ENCODE measurements around the gene AFF3. TPM values are rescaled to one million over a fixed set of nuclear protein-coding genes. Genes with fewer than 3 reads are reported as not detected.

The AFF3 gene
- total RNA-seq, 1 donor from 2014 or later, result 20.9 TPM

GRCh38 chr2:100054426-100054825, 88.0 kb downstream of the AFF3 start:
- no peak for DNase-seq (ENCODE audit: low read depth, low spot score)
- H3K4me3 Mint-ChIP-seq, result no peak overlapping the region
- H3K4me1 Mint-ChIP-seq, result peaks cover 9% of the 10 kb centered on the region
- TF ChIP-seq CTCF (conservative IDR thresholded peaks at IDR 0.05), result no peak
- H3K27ac Mint-ChIP-seq (ENCODE audit: unreplicated experiment), result no peak overlapping the region
- peaks cover 10% of the 10 kb centered on the region for H3K27me3 Mint-ChIP-seq (ENCODE audit: low read depth)
- H3K36me3 Mint-ChIP-seq (ENCODE audit: low read depth), result peaks cover 3% of the 10 kb centered on the region
- no peaks in the 10 kb centered on the region for H3K9me3 Mint-ChIP-seq

- H3K36me3 Mint-ChIP-seq (ENCODE audit: low read depth), result peaks cover 3% of the 10 kb centered on the region
- TF ChIP-seq CTCF (conservative IDR thresholded peaks at IDR 0.05), result no peak
- no peak for DNase-seq (ENCODE audit: low read depth, low spot score)
- no peaks in the 10 kb centered on the region for H3K9me3 Mint-ChIP-seq
- H3K27ac Mint-ChIP-seq (ENCODE audit: unreplicated experiment), result no peak overlapping the region
- peaks cover 16% of the 10 kb centered on the region for H3K27me3 Mint-ChIP-seq (ENCODE audit: low read depth)
- no peak overlapping the region for H3K4me3 Mint-ChIP-seq
- peaks cover 9% of the 10 kb centered on the region for H3K4me1 Mint-ChIP-seq
These were observed 89.1 kb downstream of the AFF3 start for GRCh38 chr2:100053087-100053885.

GRCh38 chr2:100052650-100053049, 89.7 kb downstream of the AFF3 start:
- no peaks in the 10 kb centered on the region for H3K9me3 Mint-ChIP-seq
- H3K27me3 Mint-ChIP-seq (ENCODE audit: low read depth), result peaks cover 20% of the 10 kb centered on the region
- peaks cover 5% of the 10 kb centered on the region for H3K4me1 Mint-ChIP-seq
- DNase-seq (ENCODE audit: low read depth, low spot score), result no peak
- TF ChIP-seq CTCF (conservative IDR thresholded peaks at IDR 0.05), result no peak
- H3K36me3 Mint-ChIP-seq (ENCODE audit: low read depth), result peaks cover 3% of the 10 kb centered on the region
- H3K27ac Mint-ChIP-seq (ENCODE audit: unreplicated experiment), result no peak overlapping the region
- H3K4me3 Mint-ChIP-seq, result no peak overlapping the region

- no peak for TF ChIP-seq CTCF (conservative IDR thresholded peaks at IDR 0.05)
- no peak for DNase-seq (ENCODE audit: low read depth, low spot score)
- Mint-ChIP-seq H3K4me3 (no peak overlapping the region), H3K27ac (ENCODE audit: unreplicated experiment) (no peak overlapping the region), H3K4me1 (no peaks in the 10 kb centered on the region), H3K36me3 (ENCODE audit: low read depth) (no peaks in the 10 kb centered on the region), H3K9me3 (no peaks in the 10 kb centered on the region), H3K27me3 (ENCODE audit: low read depth) (peaks cover 25% of the 10 kb centered on the region)
These were observed 91.1 kb downstream of the AFF3 start for GRCh38 chr2:100051253-100051652.

GRCh38 chr2:100050685-100051084, 91.7 kb downstream of the AFF3 start:
- no peak for DNase-seq (ENCODE audit: low read depth, low spot score)
- no peaks in the 10 kb centered on the region for H3K4me1 Mint-ChIP-seq
- H3K36me3 Mint-ChIP-seq (ENCODE audit: low read depth), result no peaks in the 10 kb centered on the region
- no peak overlapping the region for H3K4me3 Mint-ChIP-seq
- peaks cover 27% of the 10 kb centered on the region for H3K27me3 Mint-ChIP-seq (ENCODE audit: low read depth)
- no peak overlapping the region for H3K27ac Mint-ChIP-seq (ENCODE audit: unreplicated experiment)
- TF ChIP-seq CTCF (conservative IDR thresholded peaks at IDR 0.05), result no peak
- H3K9me3 Mint-ChIP-seq, result no peaks in the 10 kb centered on the region
